Neuronal stem cell (in vitro differentiated cells): ENCODE measurements around the gene MB21D2.

Experiments
- DNase-seq: peaks from one replicate; pipeline ENCODE4 v3.0.0-alpha.2; 2013; ENCODE audit warnings: low spot score
- H2AFZ ChIP-seq: one replicate; pipeline ENCODE4 v1.6.1; 2013; ENCODE audit warnings: mild to moderate bottlenecking, low read length, inconsistent platforms
- H2AK5ac ChIP-seq: 2 replicates; pipeline ENCODE4 v1.6.1; 2013; ENCODE audit warnings: low read depth, mild to moderate bottlenecking, inconsistent platforms, low read length, moderate library complexity, mixed read lengths
- H2BK120ac ChIP-seq: 2 replicates; pipeline ENCODE4 v1.6.1; 2013; ENCODE audit warnings: low read depth, mild to moderate bottlenecking, inconsistent platforms, low read length, moderate library complexity, mixed read lengths
- H2BK12ac ChIP-seq: one replicate; pipeline ENCODE4 v1.6.1; 2013; ENCODE audit warnings: low read length, inconsistent platforms
- H2BK15ac ChIP-seq: 2 replicates; pipeline ENCODE4 v1.6.1; 2013; ENCODE audit warnings: mild to moderate bottlenecking, low read length, inconsistent platforms, mixed read lengths
- H2BK5ac ChIP-seq: one replicate; pipeline ENCODE4 v1.6.1; 2013; ENCODE audit warnings: inconsistent platforms, mild to moderate bottlenecking, low read length, moderate library complexity
- H3K14ac ChIP-seq: one replicate; pipeline ENCODE4 v1.6.1; 2013; ENCODE audit warnings: low read length, inconsistent platforms
- H3K18ac ChIP-seq: 2 replicates; pipeline ENCODE4 v1.6.1; 2013; ENCODE audit warnings: low read length, inconsistent platforms
- H3K23ac ChIP-seq: 2 replicates; pipeline ENCODE4 v1.6.1; 2013; ENCODE audit warnings: low read depth, mild to moderate bottlenecking, mixed read lengths, low read length, inconsistent platforms; ENCODE audit not compliant: poor library complexity
- H3K27ac ChIP-seq: replicated peaks from 3 replicates; pipeline ENCODE4 v1.5.1; 2013; ENCODE audit warnings: low read length, inconsistent platforms
- H3K27me3 ChIP-seq, 3 experiments: 2 replicates each; pipeline ENCODE4 v1.6.1; 2013; ENCODE audit warnings: low read length in 3 of 3, mild to moderate bottlenecking in 2 of 3, inconsistent platforms in 1 of 3, low read depth in 1 of 3, mixed read lengths in 1 of 3, moderate library complexity in 1 of 3; ENCODE audit not compliant: control insufficient read depth in 3 of 3, insufficient read depth in 3 of 3
- H3K36me3 ChIP-seq, 2 donors: replicated peaks in 1 of 2; 2 replicates each; pipeline ENCODE4 v1.6.1; 2013; ENCODE audit warnings: low read length in 2 of 2; ENCODE audit not compliant: control insufficient read depth in 2 of 2, insufficient read depth in 2 of 2
- H3K4ac ChIP-seq: 2 replicates; pipeline ENCODE4 v1.6.1; 2013; ENCODE audit warnings: inconsistent platforms, mild to moderate bottlenecking, low read length, moderate library complexity
- H3K4me1 ChIP-seq, 2 donors: 1 replicate in 1 of 2; 2 replicates in 1 of 2; pipeline ENCODE4 v1.6.1; 2013; ENCODE audit warnings: low read length in 2 of 2, low read depth in 1 of 2; ENCODE audit not compliant: control insufficient read depth in 2 of 2, insufficient read depth in 1 of 2
- H3K4me2 ChIP-seq: one replicate; pipeline ENCODE4 v1.6.1; 2013; ENCODE audit warnings: mild to moderate bottlenecking, low read length, inconsistent platforms; ENCODE audit not compliant: insufficient read depth, poor library complexity, severe bottlenecking
- H3K4me3 ChIP-seq, 2 donors: 2 replicates each; pipeline ENCODE4 v1.5.1; 2013; ENCODE audit warnings: low read length in 2 of 2, mild to moderate bottlenecking in 2 of 2, inconsistent platforms in 1 of 2, moderate library complexity in 1 of 2
- H3K79me1 ChIP-seq: one replicate; pipeline ENCODE4 v1.6.1; 2013; ENCODE audit warnings: low read depth, mild to moderate bottlenecking, inconsistent platforms, low read length, moderate library complexity
- H3K9ac ChIP-seq: one replicate; pipeline ENCODE4 v1.6.1; 2013; ENCODE audit warnings: mild to moderate bottlenecking, low read depth, low read length, inconsistent platforms; ENCODE audit not compliant: poor library complexity
- H3K9me3 ChIP-seq, 2 donors: replicated peaks in 1 of 2; 2 replicates each; pipeline versions ENCODE3 to v1.6.1; 2013; ENCODE audit warnings: low read length in 2 of 2, mild to moderate bottlenecking in 2 of 2, inconsistent platforms in 1 of 2, low read depth in 1 of 2, mixed read lengths in 1 of 2, moderate library complexity in 1 of 2; ENCODE audit not compliant: control insufficient read depth in 2 of 2, insufficient read depth in 1 of 2
- H4K8ac ChIP-seq: one replicate; pipeline ENCODE4 v1.6.1; 2013; ENCODE audit warnings: low read depth, mild to moderate bottlenecking, inconsistent platforms, low read length, moderate library complexity
- H4K91ac ChIP-seq: one replicate; pipeline ENCODE4 v1.6.1; 2013; ENCODE audit warnings: low read length, low read depth, mild to moderate bottlenecking, inconsistent platforms; ENCODE audit not compliant: poor library complexity
- WGBS, 2 donors: extraction: QIAGEN DNeasy Blood & Tissue Kit; methylation state at CpG; one replicate each; pipeline ENCODE4 v1.1.7; 2013; ENCODE audit warnings: missing lambda C conversion rate in 2 of 2, mixed read lengths in 1 of 2; ENCODE audit not compliant: insufficient read length in 2 of 2, insufficient replicate concordance in 1 of 2; ENCODE audit errors: extremely low coverage in 2 of 2; 5-methylcytosine and 5-hydroxymethylcytosine counted together

The MB21D2 gene

GRCh38 chr3:192802957-192803899 is 114.4 kb downstream of the MB21D2 start:
- Histone ChIP-seq H3K18ac (no peak overlapping the region), H3K9me3 (no peaks in the 10 kb centered on the region), H3K14ac (no peak overlapping the region), H2BK5ac (no peak overlapping the region), H3K27ac (no peak overlapping the region), H3K4me3 (no peak overlapping the region), H2BK12ac (no peak overlapping the region), H3K23ac (no peak overlapping the region), H3K4ac (no peak overlapping the region), H2BK120ac (no peak overlapping the region), H4K91ac (no peak overlapping the region), H3K4me2 (no peak overlapping the region), H2AK5ac (no peak overlapping the region), H2BK15ac (no peak overlapping the region), H2AFZ (no peak overlapping the region), H4K8ac (no peak overlapping the region), H3K79me1 (no peaks in the 10 kb centered on the region), H3K27me3 (no peaks in the 10 kb centered on the region), H3K36me3 (peaks cover 5 to 6% of the 10 kb centered on the region in 2 donors), H3K4me1 (peaks cover 0 to 3% of the 10 kb centered on the region in 2 donors), H3K9ac (no peak overlapping the region)
- DNase-seq, result peak; percentile 29
- WGBS, 2 donors, result no CpG with 5 or more reads among the region's 7 CpGs

GRCh38 chr3:192801985-192802384 is 115.7 kb downstream of the MB21D2 start:
- Histone ChIP-seq H4K91ac (no peak overlapping the region), H3K4me3 (peak overlapping the region in 1 of 2 donors; percentile 53), H2BK12ac (no peak overlapping the region), H3K4me2 (no peak overlapping the region), H3K27me3 (no peaks in the 10 kb centered on the region), H3K79me1 (no peaks in the 10 kb centered on the region), H2AK5ac (no peak overlapping the region), H3K36me3 (peaks cover 5 to 6% of the 10 kb centered on the region in 2 donors), H3K4ac (no peak overlapping the region), H3K9me3 (no peaks in the 10 kb centered on the region), H3K18ac (no peak overlapping the region), H2AFZ (no peak overlapping the region), H3K27ac (no peak overlapping the region), H4K8ac (no peak overlapping the region), H3K23ac (no peak overlapping the region), H3K9ac (no peak overlapping the region), H3K14ac (no peak overlapping the region), H2BK15ac (no peak overlapping the region), H2BK120ac (no peak overlapping the region), H2BK5ac (no peak overlapping the region), H3K4me1 (peaks cover 0 to 3% of the 10 kb centered on the region in 2 donors)
- WGBS, 2 donors, result no CpG with 5 or more reads among the region's 5 CpGs
- DNase-seq, result no peak

DNA sequence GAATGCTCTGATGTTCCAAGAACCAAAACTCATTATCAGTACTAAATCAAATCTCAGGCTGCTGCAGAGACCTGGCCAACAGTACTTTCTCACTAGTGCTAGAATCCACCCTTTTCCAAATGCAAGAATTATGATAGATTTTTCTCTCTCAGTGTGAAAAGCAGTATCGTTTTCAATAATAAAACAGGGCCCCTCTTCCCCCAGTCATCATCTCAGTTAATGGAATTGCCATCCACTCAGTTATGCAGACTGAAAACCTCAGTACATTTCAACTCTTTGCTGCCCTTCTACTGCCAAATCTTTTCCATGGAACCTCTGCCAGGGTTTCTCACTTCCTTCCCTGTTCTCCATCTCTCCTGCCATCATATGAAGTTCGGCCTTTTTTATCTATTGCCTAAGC is 117.9 kb downstream of the MB21D2 start:
- H2BK12ac ChIP-seq, result no peak overlapping the region
- DNase-seq, result no peak

DNA sequence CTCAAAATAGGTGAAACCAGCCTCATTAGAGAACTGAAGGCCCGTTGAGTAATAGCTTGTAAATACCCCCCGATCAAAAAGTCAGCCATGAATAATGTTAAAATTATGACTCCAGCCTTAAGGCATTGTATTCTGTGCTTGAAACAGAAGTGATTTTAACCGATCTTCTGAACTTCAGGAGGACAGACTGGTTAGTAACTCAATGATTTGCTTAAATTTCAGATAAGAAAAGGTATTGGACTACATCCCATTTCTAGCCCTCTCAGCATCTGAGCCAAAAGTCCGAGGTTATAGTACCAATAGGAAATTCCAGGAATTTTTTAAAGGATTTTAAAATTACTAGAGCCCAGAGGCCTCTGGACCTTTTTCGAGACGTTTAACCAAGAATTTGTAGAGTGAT is 122.6 kb downstream of the MB21D2 start:
- H3K14ac ChIP-seq, result no peak overlapping the region
- H2BK120ac ChIP-seq, result no peak overlapping the region
- H3K4me3 ChIP-seq, result no peak overlapping the region
- no peaks in the 10 kb centered on the region for H3K79me1 ChIP-seq
- no peak overlapping the region for H2AFZ ChIP-seq
- no peaks in the 10 kb centered on the region for H3K4me1 ChIP-seq
- no peak overlapping the region for H4K91ac ChIP-seq
- H3K4ac ChIP-seq, result no peak overlapping the region
- no peak overlapping the region for H2BK5ac ChIP-seq
- H3K27me3 ChIP-seq, result no peaks in the 10 kb centered on the region
- H3K36me3 ChIP-seq, result peaks cover 5 to 6% of the 10 kb centered on the region in 2 donors
- H2AK5ac ChIP-seq, result no peak overlapping the region
- no peak overlapping the region for H3K4me2 ChIP-seq
- H2BK12ac ChIP-seq, result no peak overlapping the region
- H3K27ac ChIP-seq, result no peak overlapping the region
- no peak overlapping the region for H2BK15ac ChIP-seq
- WGBS, 2 donors, result no CpG with 5 or more reads among the region's 6 CpGs
- DNase-seq, result no peak
- H3K9ac ChIP-seq, result no peak overlapping the region
- no peak overlapping the region for H3K18ac ChIP-seq
- H3K9me3 ChIP-seq, result no peaks in the 10 kb centered on the region
- H4K8ac ChIP-seq, result no peak overlapping the region
- no peak overlapping the region for H3K23ac ChIP-seq

More for the DNA sequence above, 117.9 kb downstream of the MB21D2 start:
- Histone ChIP-seq H2BK5ac (no peak overlapping the region), H2AK5ac (no peak overlapping the region), H3K14ac (no peak overlapping the region), H4K8ac (no peak overlapping the region), H3K9me3 (no peaks in the 10 kb centered on the region), H3K9ac (no peak overlapping the region), H3K18ac (no peak overlapping the region), H3K79me1 (no peaks in the 10 kb centered on the region), H3K4me2 (no peak overlapping the region), H4K91ac (no peak overlapping the region), H2AFZ (no peak overlapping the region), H3K27ac (no peak overlapping the region), H3K27me3 (no peaks in the 10 kb centered on the region), H3K23ac (no peak overlapping the region), H3K4me1 (peaks cover 0 to 3% of the 10 kb centered on the region in 2 donors), H3K36me3 (peaks cover 5 to 6% of the 10 kb centered on the region in 2 donors), H2BK120ac (no peak overlapping the region), H2BK15ac (no peak overlapping the region), H3K4me3 (no peak overlapping the region), H3K4ac (no peak overlapping the region)
- WGBS, 2 donors, result no CpG with 5 or more reads among the region's 2 CpGs
